ENCODE results near the gene CDK12.

Gene CDK12

DNA sequence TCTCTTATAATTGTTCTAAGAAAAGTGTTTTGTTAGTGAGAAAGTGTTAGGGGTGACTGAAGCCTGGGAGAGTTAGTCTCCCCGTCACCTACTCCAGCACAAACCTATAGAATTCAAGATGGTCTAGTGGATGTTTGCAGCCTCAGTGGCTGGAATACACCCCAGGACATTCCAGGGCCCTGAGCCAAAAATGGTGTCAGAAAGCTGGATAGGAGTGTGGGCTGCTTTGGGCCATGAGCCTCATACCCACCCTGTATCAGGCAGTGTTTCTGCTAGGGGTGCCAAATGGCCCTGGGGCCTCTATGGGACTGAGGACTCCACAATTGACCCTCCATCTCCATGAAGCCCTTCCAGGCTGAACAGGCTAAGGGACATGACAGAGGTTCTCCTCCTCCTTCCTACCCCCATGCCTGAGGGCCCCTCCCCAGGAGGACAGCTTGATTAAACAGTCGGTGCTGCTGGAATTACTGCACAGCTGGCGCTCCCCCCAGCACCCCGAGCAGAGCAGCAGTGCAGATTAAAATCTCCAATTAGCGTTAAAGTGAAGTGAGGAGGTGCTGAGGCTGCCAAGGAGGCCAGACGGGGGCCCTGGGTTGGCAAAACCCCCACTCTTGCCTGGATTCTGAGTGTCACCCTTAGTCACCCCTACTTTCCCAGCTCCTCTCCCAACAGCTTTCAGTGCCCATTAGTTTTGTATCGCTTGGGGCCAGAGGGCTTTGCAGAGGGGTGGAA, 87.4 kb downstream of the CDK12 start:
- peak; percentile 84 for DNase-seq (ENCODE audit: low read depth, low spot score)

DNA sequence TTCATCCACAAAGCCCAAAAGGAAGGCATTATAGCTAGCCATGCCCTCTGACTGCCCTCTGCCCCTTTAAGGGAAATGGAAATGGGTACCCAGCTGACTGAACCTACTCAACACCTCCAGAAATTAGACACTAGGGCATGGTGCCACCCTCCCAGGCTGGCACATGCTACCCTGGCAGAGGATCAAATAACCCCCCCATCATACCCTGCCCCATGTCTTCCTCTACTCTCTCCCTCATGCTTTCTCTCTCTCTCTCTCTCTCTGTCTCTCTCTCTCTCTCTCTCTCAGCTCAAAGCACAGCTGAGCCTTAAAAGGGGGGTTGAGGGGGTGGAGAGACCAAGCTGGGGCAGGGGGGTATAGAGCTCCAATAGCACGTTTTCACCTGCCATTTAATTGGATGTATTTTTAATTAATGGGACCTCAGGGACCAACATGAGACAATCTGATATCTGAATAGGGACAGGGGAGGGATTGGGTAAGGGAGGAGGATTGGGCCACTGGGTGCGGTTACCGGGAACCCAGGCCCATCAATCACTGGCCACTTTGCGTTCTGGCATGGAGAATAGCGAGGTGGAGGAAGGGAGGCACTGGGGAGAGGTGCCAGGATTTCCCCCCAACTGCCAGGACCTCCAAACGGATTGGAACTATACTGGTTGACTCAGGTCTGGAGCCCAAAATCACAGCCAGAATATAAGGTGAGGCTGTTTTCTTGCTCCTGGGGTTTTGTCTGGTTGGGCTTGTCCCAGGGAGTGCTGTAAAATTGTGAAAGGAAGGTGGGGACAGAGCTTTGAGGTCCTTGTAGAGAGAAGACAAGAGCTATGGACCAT, 88.7 kb downstream of the CDK12 start:
- DNase-seq (ENCODE audit: low read depth, low spot score) = no peak

DNA sequence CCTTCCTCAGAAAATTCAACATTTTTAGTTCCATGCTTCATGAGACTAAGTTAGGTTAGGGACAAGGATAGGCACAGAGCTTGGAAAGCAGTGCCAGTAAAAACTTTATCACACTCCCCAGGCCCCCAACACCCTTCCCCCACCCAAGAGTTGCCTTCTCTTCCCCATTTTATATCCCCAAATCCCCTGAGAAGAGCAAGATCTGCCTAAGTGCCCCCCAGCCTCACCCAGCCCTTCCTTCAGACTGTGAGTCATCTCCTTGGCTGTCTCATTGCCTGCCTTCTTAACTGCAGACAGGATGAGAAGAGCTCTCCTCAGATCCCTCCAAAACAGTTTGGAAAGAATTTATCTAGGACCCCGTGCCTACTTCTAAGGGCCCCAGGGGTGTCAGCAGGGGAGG, 90.6 kb downstream of the CDK12 start:
- peak; percentile 44 for DNase-seq (ENCODE audit: low read depth, low spot score)

DNA sequence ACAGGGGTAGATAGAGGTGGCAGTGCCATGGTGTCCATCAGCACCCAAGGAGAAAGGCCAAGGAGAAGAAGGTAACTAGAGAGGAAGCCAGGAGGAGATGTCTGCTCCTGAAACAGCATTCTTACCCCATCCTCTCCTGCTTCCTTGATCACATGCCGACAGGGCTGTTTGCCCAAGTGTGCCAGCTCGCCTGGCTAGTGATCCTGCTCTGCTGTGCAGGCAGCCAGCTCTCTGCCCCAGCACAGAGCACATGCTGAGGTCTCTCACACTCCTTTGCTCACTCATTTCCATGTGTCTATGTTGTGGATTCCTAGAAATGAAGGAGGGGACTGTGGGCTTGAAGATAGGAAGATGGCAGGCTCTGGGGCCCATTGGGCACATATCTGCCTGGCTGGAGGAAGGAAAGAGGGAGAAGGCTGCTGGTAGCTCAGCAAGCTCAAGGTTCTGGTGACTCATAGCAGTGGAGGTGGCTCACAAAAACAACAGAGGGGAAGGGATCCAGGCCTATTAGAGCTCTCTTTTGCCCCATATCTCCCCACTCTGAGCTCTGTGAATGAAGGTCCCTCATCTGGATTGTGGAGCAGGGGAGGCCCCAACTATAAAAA, 92.2 kb downstream of the CDK12 start:
- peak; percentile 68 for DNase-seq (ENCODE audit: low read depth, low spot score)

DNA sequence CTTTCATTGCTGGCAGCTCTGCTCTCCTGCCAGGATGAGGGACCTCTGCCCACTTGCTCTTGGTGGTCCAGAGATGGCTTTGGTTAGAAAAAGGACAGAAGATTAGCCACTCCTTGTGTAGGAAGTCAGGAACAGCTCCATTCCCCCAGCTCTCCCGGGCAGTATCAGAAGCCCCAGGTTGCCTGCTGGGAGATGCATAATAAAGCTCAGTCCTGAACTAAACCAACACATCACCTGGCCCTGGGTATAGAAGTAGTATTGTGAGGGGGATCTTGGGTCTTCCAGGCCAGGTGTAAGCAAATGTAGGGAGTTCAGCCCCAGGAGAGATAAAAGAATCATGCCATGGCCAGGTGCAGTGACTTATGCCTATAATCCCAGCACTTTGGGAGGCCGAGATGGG, 94.1 kb downstream of the CDK12 start:
- no peak for DNase-seq (ENCODE audit: low read depth, low spot score)

DNA sequence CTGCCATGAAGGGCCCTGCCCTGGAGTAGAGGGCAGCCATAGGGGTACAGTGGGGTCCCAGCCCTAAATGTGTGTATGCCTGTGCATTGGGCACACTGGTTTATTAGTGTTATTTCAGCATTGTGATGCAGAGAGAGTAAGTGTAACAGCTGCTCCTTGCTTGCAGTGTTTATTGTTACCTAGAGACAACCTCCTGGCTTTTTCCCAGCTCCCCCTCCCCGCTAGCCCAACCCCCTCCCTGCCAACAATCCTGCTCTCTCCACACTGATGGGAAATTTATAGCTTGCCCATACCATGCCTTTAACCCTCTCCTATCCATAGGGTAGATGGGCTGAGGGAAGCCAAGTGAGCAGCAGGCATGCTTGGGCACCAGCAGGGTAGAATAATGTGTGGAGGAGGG, 95.1 kb downstream of the CDK12 start:
- DNase-seq (ENCODE audit: low read depth, low spot score) = no peak

DNA sequence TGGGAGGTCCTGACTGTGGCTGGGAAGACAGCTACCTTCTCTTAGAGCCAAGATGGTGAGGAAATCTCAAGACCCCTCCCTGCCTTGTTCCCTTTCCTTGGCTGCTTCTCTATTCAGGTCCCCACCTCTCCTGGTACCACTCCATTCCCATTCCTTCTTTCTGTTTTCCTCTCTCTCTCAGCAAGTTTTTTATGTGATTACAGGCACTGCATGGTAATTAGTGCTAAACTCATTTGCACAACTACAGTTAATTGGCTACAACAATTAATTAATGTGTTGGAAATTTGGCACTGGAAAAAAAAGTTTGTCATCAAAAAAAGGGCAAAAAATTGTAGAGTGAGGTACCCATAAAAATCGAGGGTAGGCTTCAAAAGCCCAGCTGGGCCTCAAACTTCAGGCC, 101.1 kb downstream of the CDK12 start:
- no peak for DNase-seq (ENCODE audit: low read depth, low spot score)

DNA sequence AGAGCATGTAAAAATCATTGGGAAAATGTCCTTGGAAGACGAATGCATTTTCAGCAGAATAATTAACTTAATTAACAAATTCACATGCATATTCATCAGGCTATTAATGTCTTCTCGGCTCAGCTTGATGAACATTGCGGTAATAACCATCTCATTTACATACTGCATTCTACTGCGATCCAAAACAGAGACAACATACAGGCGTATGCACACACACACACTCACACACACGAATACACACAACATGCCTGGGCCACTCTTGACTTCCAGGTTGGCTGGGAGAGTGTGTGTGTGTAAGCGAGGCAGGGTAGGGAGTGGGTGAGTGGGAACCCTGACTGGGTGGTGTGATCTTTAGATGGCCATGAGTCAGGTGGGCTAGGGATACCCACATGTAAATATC, 101.7 kb downstream of the CDK12 start:
- peak; percentile 39 for DNase-seq (ENCODE audit: low read depth, low spot score)

DNA sequence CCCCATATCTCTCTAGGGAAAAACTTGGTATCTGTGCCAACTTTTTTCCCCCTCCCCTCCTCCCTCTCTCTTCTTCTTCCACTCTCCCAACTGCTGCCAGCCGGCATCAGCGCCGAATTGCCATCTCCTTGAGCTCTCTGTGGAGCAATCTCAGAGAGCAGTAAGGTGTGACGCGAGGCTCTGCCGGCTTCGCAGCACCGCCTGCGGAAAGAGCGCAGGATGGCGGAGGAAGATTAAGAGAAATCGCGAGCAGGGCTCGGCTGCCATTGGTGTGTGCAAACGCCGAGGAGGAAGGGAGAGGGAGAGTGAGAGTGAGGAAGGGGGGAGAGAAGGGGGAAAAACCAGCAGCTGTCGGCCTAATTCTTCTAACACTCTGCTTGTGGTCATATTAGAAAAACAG, 102.2 kb downstream of the CDK12 start:
- DNase-seq (ENCODE audit: low read depth, low spot score) = peak; percentile 56

DNA sequence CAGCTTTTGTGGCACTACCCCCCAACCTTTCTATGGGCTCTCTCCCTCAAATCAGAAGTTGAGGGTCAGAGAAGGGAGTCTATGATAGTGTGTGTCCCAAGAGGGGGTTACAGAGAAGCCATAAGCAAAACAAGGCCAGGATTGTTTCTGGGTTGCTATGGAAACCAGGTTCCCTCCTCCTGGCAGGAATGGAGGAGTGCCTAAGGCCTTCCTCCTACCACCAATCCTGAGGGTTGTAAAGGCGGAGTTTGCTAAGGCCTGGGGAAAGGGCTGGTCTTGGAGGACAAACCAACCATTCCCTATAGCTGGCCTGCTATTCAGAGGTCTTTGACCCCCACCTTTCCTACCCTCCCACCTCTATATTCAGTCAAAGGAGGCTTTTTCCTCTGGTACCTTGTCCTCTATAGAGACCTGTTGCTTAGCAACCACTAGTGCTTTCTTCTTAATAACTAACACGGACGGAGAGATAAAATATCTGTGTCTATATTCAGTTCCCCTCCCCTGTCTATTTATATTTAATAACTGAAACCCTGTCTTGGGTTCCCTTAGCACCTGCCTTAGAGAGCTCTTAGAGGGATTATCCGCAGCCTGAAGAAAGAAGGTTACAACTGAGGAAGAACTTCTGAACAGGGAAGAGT, 103.0 kb downstream of the CDK12 start:
- DNase-seq (ENCODE audit: low read depth, low spot score) = no peak

DNA sequence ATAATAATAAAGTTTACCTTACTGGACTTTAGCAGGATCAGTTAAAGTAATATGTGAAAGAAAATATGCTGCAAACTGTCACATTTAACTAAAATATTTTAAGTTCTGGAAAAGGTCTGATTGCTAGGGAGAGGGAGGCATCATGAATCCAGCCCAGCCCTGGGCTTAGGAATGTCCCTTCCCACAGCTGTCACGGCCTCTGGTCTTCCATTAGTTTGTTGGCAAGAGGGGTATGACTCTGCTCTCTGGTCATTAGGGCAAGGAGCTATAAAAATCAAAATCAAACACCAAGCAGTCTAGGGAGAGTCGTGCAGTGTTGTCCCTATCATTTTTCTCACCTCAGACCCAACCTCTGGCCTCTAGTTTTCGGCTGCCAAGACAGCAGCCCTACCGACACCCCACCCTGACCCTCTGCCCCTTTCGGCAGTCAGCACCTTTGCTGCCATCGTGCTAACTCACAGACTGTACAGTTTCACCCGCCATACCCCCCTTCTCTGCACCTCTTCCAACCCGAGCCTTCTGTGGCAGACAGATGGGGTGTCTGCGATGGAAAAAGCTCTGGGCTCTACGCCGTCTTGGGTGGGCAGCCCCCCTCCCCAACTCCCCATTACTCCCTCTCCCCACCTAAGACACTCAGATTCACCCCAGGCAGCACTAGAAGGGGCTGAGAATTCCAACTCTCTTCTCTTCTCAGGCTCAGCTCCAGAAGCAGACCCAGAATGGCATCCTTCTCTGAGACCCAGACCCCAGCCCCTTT, 105.0 kb downstream of the CDK12 start:
- no peak for DNase-seq (ENCODE audit: low read depth, low spot score)

DNA sequence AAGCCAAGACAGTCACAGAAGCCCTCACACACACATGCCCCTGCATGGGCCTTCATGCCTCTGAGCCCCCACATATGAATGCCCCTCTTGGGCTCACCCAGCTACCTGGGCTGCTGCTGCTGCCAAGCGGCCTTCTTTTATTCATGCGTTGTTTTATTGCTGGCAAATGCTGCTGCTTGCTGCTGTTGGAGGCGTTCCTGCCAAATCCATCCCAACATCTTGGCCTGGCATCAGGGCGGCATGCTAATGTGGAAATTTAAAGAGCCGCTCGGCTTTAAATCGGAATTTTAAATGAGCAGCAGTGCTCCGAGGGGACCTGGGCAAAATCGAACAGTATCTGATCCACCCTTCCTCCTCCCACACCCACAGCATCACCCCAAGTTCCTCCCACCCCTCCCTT, 107.4 kb downstream of the CDK12 start:
- peak; percentile 50 for DNase-seq (ENCODE audit: low read depth, low spot score)

DNA sequence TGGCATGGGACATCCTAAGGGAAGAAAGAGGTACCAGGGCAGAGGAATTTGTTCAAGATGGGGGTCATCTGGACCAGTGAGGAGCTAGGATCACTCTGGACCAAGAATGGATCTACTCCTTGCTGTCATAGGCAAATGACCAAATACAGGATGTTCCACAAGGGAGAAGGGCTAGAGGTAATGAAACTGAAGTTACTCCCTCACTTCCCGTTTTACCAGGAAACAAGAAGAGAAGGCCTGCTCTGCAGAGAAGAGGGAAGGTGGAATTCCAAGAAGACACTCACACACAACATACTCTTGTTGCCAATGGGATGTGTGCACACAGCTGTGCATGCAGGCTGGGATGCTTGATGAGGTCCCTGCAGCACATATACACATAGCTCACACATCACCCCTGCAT, 107.8 kb downstream of the CDK12 start:
- DNase-seq (ENCODE audit: low read depth, low spot score) = no peak

DNA sequence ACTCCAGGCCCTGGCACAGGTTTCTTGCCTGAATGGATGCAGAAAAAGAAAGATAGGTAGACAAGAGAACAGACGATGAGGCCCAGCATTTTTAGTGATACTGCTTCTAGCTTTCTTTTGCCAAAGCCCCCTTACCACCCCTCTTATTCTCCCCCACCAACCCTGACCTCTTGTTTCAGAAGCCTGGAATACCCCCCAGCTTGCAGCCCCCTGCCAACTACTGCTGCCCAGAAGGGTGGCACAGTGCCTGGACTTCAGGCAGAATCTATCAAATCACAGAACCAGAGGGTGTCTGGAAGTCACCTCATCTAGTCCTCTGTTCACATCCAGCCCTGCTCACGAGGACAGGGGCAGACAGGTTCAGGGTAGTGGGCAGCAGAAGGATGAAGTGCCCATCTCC, 110.8 kb downstream of the CDK12 start:
- DNase-seq (ENCODE audit: low read depth, low spot score) = no peak

DNA sequence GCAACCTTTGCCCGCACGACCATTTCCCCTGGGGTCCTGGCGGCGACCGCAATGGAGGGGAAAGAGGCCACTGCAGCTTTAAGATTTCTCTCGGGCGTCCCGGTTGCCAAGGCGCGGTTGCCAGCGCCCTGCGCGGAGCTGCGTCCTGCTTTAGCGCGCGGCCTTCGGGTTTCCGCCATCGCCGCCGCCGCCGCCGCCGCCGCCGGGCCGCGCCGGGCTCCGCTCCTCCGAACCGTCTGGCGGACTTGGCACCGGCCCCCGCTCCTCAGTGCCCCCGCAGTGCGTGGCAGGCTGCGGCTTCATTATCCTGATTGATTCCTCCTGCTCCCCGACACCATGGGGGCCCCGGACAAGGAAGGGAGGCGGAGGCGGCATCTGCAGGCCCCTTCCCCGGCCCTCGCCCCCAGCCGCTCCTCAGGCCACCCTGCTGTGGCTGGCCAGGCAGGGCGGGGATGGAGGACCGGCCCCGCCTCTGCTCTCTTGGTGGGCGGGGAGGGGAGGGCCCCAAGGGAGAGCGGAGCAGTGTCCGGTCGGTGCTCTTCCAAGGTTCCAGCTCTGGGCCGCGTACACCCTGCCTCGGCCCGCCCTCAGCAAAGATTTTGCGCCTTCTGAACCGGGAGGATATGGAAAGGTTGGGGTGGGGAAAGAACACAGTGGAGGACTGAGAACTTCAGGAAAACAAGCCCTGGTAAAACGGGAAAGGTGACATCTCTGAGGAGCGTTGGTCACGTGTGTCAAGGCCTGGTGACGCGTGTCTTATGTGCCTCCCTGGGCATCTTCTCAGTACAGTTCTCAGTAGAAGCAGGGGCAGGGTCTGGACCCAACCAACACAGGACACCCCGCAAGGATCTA, 112.4 kb downstream of the CDK12 start:
- DNase-seq (ENCODE audit: low read depth, low spot score) = peak; percentile 84

DNA sequence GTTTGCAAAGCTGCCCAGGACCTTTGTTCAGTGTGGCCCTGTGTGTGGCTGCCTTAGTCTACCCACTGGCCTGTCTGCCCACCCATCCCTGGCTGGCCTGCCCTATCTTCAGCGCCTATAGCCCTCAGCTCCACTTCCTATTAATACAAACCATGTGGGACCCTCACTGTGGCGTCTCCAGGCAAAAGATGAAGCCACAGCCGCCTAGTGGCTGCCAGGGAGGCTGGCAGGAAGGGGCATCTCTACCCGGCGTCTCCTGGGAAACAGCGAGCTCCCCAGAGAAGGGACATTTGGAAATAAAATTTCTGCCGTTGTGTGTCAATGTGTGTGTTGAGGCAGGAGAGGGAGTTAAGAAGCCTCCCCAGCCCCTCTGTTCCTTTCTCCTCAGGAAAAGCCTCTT, 114.9 kb downstream of the CDK12 start:
- peak; percentile 49 for DNase-seq (ENCODE audit: low read depth, low spot score)

DNA sequence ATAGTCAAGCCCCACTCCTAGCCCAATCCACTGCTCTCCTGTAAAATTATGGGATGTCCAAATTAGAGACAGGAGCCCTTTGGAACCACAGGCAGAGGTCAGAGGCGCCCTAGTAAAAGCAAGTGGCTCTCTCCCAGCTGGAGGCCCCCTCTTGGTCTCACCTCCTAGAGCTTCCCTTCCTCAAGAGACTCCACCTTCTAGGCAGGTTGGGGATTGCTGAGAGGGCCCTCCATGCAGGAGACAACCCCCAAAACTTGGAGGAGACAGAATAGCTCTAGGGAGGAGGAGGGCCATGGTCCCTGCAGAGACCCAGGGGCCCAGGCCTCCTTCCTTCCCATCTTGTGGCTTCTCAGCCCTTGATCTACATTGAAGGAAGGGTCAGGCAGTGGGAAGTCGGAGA, 117.0 kb downstream of the CDK12 start:
- no peak for DNase-seq (ENCODE audit: low read depth, low spot score)

DNA sequence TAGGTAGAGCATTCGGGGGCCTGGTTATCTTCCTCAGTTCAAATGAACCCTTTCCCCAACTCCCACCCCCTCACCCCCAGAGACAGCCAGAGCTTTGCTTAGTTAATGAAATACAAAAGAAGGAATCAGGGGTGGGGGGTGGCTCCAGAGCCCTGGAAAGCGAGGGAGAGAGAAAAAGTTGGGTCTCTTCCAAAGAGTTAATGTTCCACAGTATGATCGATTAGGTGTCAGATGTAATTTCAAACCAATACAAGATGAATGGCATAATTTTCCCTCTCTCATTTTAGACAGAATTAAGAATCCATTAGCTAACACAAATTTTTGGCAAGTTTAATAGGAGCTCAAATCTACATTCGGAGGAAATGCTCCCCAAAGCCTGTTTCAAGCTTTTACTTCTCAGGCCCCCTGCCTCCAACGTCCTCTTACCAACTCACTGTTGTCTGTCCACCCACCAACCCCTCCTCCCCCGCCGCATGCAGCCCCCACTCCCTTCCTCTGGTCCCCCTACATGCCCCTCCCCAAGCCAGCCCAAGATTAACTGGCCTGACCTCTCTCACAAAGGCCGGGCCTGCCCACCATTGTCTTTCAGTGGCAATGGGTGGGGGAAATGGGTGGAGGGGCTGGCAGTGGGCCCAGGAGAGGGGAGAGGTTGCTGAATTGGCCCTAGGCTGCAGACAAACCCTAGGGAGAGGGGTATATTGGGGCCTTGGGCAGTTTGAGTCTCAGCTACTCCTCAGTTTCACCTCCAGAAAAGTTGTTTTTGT, 118.2 kb downstream of the CDK12 start:
- DNase-seq (ENCODE audit: low read depth, low spot score) = no peak

DNA sequence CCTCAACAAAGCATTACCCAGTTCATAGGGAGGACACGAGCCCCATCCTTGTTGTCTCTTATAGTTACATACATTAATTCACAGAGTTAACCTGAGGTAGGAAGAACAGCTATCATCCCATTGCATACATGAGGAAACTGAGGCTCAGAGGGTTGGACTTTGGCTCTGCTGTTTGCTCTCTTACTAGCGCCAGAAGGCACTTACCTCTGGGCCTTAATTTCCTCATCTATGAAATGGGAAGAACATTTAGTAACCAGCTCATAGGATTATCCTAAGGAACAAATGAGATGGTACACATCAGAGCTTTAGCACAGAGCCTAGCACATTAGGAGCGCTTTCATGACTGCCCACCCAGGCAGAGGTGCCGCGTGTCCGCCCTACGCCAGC, 118.8 kb downstream of the CDK12 start:
- no peak for DNase-seq (ENCODE audit: low read depth, low spot score)
